GM19324 (cell line): ENCODE measurements around the gene KLHL22.
"Not testable (repeated sequence)": the region's sequence is repeated elsewhere in the genome, so short reads cannot be mapped to it uniquely, and the experiment has no call there.

ENCODE experiments used
- ATAC-seq: cut with Tn5 transposase; IDR thresholded peaks from one replicate; pipeline ENCODE4 v1.9.1; 2021; ENCODE audit warnings: mild to moderate bottlenecking, moderate library complexity; ENCODE audit not compliant: unreplicated experiment, low FRiP score

Gene KLHL22

DNA sequence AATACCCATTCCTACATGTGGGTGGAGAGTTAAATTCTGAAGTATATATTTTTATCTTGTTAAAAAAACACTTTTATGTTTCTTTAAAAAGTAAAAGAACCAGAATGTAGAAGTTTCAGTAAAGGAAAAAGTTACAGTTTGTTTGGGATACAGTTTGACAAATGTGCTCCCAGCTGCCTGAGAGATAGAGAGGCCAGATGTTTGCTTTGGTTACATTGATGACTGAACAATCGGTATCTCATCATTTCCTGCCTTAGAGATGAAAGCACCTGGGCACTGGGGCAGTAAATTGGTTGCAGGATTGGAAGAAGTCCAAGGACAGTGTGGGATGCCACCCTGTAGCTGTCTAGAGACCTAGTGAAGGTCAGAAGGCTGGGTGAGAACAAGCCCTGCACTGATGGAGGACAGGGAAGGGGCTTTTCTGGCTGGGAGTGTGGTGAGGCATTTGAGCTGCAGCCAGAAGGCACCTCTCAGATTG is 28.4 kb upstream of the KLHL22 start:
- ATAC-seq = no peak

DNA sequence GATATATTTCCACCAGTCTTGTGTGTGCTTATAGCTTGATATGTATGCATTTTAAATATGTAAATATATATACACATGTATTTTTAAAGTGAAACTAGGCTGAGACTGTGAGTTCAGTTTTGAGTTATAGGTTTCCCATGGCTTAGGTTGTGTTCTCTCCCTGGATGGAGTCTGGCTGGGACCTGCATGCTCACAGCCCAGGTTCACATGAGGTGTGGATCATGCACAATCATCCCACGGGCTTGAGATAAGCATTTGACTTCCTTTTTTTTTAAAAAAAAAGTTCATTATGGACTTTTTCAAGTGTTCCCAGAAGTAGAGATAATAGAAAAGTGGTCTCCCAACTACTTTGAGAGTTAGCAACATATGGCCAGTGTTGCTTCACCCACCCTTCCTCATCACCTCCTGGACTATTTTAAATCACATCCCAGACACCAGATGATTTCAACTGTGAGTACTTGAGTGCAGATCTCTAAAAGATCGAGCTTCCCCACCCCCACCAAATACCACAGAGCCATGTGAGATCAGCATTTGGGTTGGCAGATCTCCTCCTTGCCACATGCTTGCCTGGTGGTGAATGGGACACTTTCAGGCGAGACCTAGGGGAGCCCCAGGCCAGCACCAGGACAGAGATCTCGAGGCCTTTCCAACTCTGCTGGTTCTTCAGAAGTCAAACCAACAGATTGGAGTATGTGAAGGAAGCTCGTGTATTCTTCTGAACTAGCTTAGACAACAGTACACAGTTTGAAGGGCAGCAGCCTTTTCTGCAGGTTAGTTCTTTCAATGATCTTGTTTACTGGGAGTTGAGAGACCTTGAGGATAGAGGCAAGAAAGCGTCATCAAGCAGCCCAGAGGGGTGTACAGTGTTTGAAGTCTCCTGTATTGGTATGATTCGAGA is 27.7 kb upstream of the KLHL22 start:
- ATAC-seq = no peak

DNA sequence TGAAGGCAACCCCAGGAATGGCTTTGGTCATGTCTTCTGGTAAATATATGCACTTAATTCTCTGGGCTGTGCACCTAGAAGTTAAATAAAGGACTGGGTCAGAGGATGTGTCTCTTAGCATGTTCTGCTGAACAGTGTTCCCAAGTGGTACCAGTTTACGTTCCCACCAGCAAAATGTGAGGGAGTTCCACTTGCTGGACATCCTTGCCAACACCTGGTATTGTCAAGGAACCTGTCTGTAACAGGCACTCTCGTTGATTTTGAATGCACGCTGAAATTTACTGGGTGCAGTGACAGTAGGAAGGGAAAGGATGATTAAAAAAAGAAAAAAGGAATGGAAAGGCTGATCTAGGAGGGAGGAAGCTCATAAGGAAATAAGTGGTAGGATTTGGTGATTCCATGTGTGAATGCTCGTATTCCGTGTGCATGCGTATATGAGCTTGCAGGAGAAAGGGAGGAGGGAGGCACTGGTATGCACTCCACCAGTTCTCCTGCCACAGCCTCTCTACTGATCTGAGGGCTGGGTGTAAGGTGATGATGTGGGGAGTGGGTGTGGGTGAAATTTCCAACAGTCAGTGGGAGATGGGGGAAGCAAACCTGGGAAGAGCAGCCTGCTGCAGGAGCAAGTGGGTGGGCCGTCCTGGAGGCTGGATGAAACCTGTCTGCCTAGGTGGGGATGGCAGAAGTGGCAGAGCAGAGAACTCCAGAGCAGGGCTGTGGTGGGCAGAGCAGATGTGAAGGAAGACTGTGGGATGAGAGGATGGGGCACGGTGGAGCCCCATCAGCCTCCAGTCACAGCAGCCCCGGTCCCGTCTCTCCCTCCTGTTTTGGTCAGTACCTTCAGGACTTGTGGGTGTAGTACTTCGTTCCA is 26.8 kb upstream of the KLHL22 start:
- ATAC-seq = no peak

GRCh38 chr22:20520093-20520511 is 24.5 kb upstream of the KLHL22 start:
- no peak for ATAC-seq

DNA sequence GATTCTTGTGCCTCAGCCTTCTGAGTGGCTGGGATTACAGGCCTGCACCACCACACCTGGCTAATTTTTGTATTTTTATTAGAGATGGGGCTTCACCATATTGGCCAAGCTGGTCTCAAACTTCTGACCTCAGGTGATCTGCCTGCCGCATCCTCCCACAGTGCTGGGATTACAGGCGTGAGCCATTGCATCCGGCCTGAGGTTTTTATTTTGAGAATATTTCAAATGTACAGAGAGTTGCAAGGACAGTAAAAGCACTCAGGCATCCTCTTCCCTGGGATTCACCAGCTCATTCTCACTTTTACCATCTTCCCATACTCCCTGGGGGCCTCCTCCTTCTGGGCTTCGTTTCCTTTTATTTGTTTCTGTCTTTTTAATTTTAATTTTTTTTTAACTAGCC is 24.0 kb upstream of the KLHL22 start:
- ATAC-seq = no peak

GRCh38 chr22:20517841-20518592 is 22.4 kb upstream of the KLHL22 start:
- no peak for ATAC-seq

DNA sequence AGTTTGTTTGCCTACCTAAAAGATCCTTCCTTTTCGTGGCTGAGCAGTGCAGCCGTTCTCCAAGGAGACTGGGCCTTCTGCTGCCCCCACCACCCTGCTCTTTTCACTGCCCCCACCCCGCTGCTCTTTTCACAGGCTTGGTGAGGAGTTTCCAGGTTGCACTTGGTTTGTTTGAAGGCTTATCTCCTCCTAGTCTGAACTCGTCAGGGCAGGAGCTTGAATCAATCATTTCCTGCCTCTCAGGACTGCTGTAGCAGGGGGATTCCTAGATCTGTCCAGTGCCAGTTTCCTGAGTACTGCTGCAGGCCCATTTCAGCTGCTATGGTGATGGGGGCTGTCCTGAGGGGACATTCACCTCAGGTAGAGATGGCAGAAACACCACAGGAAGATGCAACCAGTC is 21.8 kb upstream of the KLHL22 start:
- ATAC-seq = no peak

- ATAC-seq = no peak
Observed at GRCh38 chr22:20516399-20516798, 20.8 kb upstream of the KLHL22 start.

GRCh38 chr22:20514658-20515406 is 19.2 kb upstream of the KLHL22 start:
- ATAC-seq = no peak

DNA sequence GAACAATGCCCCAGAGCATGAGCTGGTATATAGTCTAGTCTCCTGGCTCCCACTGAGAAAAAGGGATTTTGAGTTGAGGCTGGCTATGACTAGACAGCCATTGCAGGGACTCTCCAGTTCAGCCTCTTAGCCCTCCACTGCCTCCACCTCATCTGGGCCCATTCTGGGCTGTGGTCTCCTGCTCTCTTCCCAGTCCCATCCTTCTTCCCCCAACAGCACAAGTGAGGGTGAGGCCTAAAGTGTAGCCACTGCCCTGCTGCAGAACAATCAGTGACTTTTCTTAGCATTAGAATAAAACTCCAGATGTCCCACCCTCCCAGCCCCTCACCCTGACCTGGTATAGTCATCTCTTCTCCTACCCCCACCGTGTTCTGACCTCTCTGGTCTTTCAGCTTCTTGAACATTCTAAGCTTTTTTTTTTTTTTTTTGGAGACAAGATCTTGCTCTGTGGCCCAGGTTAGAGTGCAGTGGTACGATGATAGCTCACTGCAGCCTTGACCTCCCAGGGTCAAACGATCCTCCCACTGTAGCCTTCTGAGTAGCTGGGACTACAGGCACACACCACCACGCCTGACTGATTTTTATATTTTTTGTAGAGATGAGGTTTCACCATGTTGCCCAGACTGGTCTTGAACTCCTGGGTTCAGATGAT is 16.1 kb upstream of the KLHL22 start:
- no peak for ATAC-seq

DNA sequence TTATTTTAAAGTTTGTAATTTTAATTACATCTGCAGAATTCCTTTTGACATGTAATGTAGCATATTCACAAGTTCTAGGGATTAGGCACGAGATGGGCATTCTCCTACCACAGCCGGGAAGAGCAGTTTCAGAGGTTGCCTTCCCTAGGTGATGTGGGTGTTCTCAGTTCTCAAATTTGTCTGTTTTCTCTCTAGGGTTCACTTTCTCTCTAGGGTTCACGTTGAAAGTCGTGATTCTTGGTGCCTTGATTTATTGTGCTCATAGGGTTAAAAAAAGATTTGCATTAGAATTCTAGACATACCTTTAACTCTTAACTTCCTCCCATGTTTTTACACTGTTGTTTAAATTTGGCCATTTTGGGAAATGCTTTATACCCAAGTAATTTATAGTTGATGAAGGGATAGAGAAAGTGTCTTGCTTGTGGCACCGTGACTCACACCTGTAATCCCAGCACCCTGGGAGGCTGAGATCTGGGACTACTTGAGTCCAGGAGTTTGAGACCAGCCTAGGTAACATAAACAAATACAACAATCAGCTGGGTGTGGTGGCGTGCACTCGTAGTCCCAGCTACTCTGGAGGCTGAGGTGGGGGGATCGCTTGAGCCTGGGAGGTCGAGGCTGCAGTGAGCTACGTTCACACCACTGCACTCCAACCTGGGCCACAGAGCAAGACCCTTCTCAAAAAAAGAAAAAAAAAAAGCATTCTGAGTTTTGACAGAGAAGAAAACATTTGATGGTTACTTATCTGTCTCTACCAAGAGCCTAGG is 15.4 kb upstream of the KLHL22 start:
- no peak for ATAC-seq

DNA sequence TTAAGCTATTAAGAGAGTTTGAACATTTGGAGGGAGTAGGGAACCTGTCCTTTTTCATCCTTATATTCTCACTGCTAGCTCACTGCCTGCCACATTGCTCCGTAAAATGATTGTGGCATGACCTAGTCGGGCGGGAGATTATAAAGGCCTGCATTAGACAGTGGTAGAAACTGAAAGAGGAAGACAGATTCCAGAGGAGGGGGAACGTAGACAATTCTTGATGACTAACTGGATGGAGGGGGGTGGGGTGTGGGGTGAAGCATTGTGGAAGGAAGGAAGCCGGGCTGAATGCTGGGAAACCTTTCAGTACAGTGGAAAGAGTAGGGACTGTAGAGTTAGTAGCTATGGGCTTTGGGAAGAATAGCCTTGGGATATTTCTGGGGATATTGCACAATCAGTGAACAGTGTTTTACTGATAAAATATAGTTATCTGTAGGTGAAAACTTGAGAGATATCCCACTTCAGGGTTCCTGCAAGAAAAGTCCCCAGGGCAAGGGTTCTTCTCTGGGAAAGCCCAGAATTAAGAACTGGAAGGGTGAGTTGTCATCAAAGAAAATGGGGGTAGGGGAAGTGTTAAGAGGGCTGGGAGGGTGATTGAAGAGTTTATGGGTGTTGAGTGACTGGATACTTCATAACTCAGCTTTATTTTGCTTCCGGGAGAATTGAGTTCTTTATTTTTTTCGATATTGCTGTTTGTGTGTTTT is 13.9 kb upstream of the KLHL22 start:
- ATAC-seq = no peak

DNA sequence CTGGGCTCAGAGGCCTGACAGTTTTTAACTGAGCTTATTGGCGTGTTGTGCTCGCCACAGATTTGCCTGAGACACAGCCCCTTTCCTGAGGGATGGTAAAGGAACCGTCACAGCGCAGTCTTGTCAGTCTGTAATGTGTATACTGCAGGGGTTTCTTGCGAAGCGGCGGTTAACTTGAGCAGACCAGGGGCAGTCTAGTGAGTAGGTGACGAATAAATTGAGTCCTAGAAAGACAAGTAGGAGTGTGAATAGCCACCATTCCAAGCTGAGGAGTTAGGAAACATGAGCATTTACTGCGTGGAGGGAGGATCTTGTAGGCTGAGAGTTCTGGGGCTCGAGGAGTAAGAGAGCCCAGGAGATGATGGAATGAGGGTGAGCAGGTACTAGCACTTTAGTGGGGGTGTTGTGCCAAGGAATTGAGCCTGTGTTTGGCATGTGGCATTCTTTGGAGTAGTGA is 13.2 kb upstream of the KLHL22 start:
- ATAC-seq = no peak

GRCh38 chr22:20508067-20508755 is 12.6 kb upstream of the KLHL22 start:
- not testable (repeated sequence) for ATAC-seq

GRCh38 chr22:20507253-20508066 is 11.9 kb upstream of the KLHL22 start, which contains the start of gene MED15:
TSS of gene MED15 (plus strand) at chr22:20507610. CDS start at chr22:20507679, 69 bp downstream.
- ATAC-seq = peak; percentile 83

GRCh38 chr22:20506543-20507252 is 11.1 kb upstream of the KLHL22 start:
- ATAC-seq = no peak
